Cardiac fibroblast (primary cell): ENCODE measurements around the gene CHAT.

Experiments
- DNase-seq, 2 donors: peaks; one replicate each; pipeline versions ENCODE4 v3.0.0 to v3.0.0-alpha.2; 2010; ENCODE audit warnings: low read depth in 2 of 2
- H3K4me3 ChIP-seq, 2 donors: replicated peaks in 1 of 2; 1 replicate in 1 of 2; 2 replicates in 1 of 2; pipeline ENCODE4 v1.5.1; 2011; ENCODE audit warnings: low read depth in 2 of 2, low read length in 2 of 2, mild to moderate bottlenecking in 2 of 2, moderate library complexity in 1 of 2
- CTCF ChIP-seq: IDR thresholded peaks from one replicate; pipeline ENCODE4 v1.5.1; 2011; ENCODE audit warnings: low read depth, mild to moderate bottlenecking, low read length, inconsistent platforms

Gene CHAT

GRCh38 chr10:49587981-49588380 is 25.9 kb upstream of the CHAT start:
- no peak for TF ChIP-seq CTCF
- DNase-seq, result no peak
- no peak overlapping the region for H3K4me3 ChIP-seq

- peak; percentile 99 for TF ChIP-seq CTCF
- DNase-seq, result peak; percentile 68 to 76
- no peak overlapping the region for H3K4me3 ChIP-seq
Observed at GRCh38 chr10:49592726-49593563, 20.9 kb upstream of the CHAT start.

GRCh38 chr10:49593564-49593875 is 20.3 kb upstream of the CHAT start:
- H3K4me3 ChIP-seq, result no peak overlapping the region
- TF ChIP-seq CTCF, result no peak
- no peak for DNase-seq

- TF ChIP-seq CTCF, result no peak
Observed at GRCh38 chr10:49593998-49594397, 19.8 kb upstream of the CHAT start.

GRCh38 chr10:49594594-49594993 is 19.2 kb upstream of the CHAT start:
- H3K4me3 ChIP-seq, result no peak overlapping the region
- TF ChIP-seq CTCF, result peak; percentile 83
- peak; percentile 79 for DNase-seq

More at GRCh38 chr10:49593998-49594397, 19.8 kb upstream of the CHAT start:
- DNase-seq, result no peak
- H3K4me3 ChIP-seq, result no peak overlapping the region

- no peak for TF ChIP-seq CTCF
- H3K4me3 ChIP-seq, result no peak overlapping the region
- DNase-seq, result no peak
Observed at GRCh38 chr10:49595003-49595712, 18.7 kb upstream of the CHAT start.
